ENCODE measurements around the gene PRKN. TPM values are rescaled to one million over a fixed set of nuclear protein-coding genes. Genes with fewer than 3 reads are reported as not detected.
"Not testable (repeated sequence)": the region's sequence is repeated elsewhere in the genome, so short reads cannot be mapped to it uniquely, and the experiment has no call there.

PRKN gene
- polyA plus RNA-seq, 1 experiment, result 0.71 TPM

GRCh38 chr6:161832622-161833021, 894.9 kb downstream of the PRKN start:
- DNase-seq (ENCODE audit: low read depth), result no peak
- TF ChIP-seq CTCF (IDR thresholded peaks at IDR 0.05; ENCODE audit: insufficient read depth, low read depth, low read length), result no peak
- no peaks in the 10 kb centered on the region for H3K36me3 ChIP-seq (ENCODE audit: control insufficient read depth, insufficient read depth, low read length)
- CTCF ChIA-PET, result no interaction called here
- H3K4me3 ChIP-seq (ENCODE audit: low read depth, low read length), result no peak overlapping the region
- POLR2A ChIA-PET, result no interaction called here
- no peaks in the 10 kb centered on the region for H3K27me3 ChIP-seq (ENCODE audit: control insufficient read depth, insufficient read depth, low read length)

- H3K4me3 ChIP-seq (ENCODE audit: low read depth, low read length), result no peak overlapping the region
- ChIA-PET CTCF (no interaction called here), POLR2A (no interaction called here)
- H3K36me3 ChIP-seq (ENCODE audit: control insufficient read depth, insufficient read depth, low read length), result no peaks in the 10 kb centered on the region
- TF ChIP-seq CTCF (IDR thresholded peaks at IDR 0.05; ENCODE audit: insufficient read depth, low read depth, low read length), result no peak
- no peaks in the 10 kb centered on the region for H3K27me3 ChIP-seq (ENCODE audit: control insufficient read depth, insufficient read depth, low read length)
- no peak for DNase-seq (ENCODE audit: low read depth)
These were observed 896.5 kb downstream of the PRKN start for GRCh38 chr6:161830866-161831616.

GRCh38 chr6:161829291-161829729, 898.3 kb downstream of the PRKN start:
- Histone ChIP-seq H3K4me3 (ENCODE audit: low read depth, low read length) (no peak overlapping the region), H3K36me3 (ENCODE audit: control insufficient read depth, insufficient read depth, low read length) (no peaks in the 10 kb centered on the region), H3K27me3 (ENCODE audit: control insufficient read depth, insufficient read depth, low read length) (no peaks in the 10 kb centered on the region)
- no peak for TF ChIP-seq CTCF (IDR thresholded peaks at IDR 0.05; ENCODE audit: insufficient read depth, low read depth, low read length)
- no peak for DNase-seq (ENCODE audit: low read depth)
- POLR2A ChIA-PET, result no interaction called here
- CTCF ChIA-PET, result no interaction called here

GRCh38 chr6:161828355-161828754, 899.2 kb downstream of the PRKN start:
- H3K4me3 ChIP-seq (ENCODE audit: low read depth, low read length), result no peak overlapping the region
- TF ChIP-seq CTCF (IDR thresholded peaks at IDR 0.05; ENCODE audit: insufficient read depth, low read depth, low read length), result no peak
- no peaks in the 10 kb centered on the region for H3K36me3 ChIP-seq (ENCODE audit: control insufficient read depth, insufficient read depth, low read length)
- POLR2A ChIA-PET, result no interaction called here
- no peak for DNase-seq (ENCODE audit: low read depth)
- CTCF ChIA-PET, result no interaction called here
- no peaks in the 10 kb centered on the region for H3K27me3 ChIP-seq (ENCODE audit: control insufficient read depth, insufficient read depth, low read length)

- CTCF ChIA-PET, result interaction anchor here (1.2 kb wide), 1 partner anchor 18 kb away, joined by 3 read pairs; no protein-coding TSS in a partner anchor
- POLR2A ChIA-PET, result no interaction called here
- no peak for DNase-seq (ENCODE audit: low read depth)
These were observed 901.1 kb downstream of the PRKN start for GRCh38 chr6:161826512-161826911.

GRCh38 chr6:161822204-161822603, 905.4 kb downstream of the PRKN start:
- POLR2A ChIA-PET; H3K4me3 ChIP-seq (ENCODE audit: low read depth, low read length); DNase-seq (ENCODE audit: low read depth); H3K36me3 ChIP-seq (ENCODE audit: control insufficient read depth, insufficient read depth, low read length); H3K27me3 ChIP-seq (ENCODE audit: control insufficient read depth, insufficient read depth, low read length): not testable (repeated sequence)
- CTCF ChIA-PET, result interaction anchor here (0.6 kb wide), 1 partner anchor 141 kb away, joined by 3 read pairs; no protein-coding TSS in a partner anchor

More at GRCh38 chr6:161826512-161826911, 901.1 kb downstream of the PRKN start:
- no peaks in the 10 kb centered on the region for H3K27me3 ChIP-seq (ENCODE audit: control insufficient read depth, insufficient read depth, low read length)
- no peak overlapping the region for H3K4me3 ChIP-seq (ENCODE audit: low read depth, low read length)
- no peaks in the 10 kb centered on the region for H3K36me3 ChIP-seq (ENCODE audit: control insufficient read depth, insufficient read depth, low read length)
- no peak for TF ChIP-seq CTCF (IDR thresholded peaks at IDR 0.05; ENCODE audit: insufficient read depth, low read depth, low read length)
